ENCODE results near the gene G6PC1.
"Not testable (repeated sequence)": the region's sequence is repeated elsewhere in the genome, so short reads cannot be mapped to it uniquely, and the experiment has no call there.

G6PC1 gene

GRCh38 chr17:42900460-42901331 lies at the start of gene G6PC1:
G6PC1 (plus strand) TSS chr17:42900799; CDS start chr17:42900877, 78 bp downstream.
- in situ Hi-C loops (cut with HindIII; ENCODE audit: low sequenced_read_pairs): no loop called here

GRCh38 chr17:42850954-42851353 lies 49.6 kb upstream of the G6PC1 start, which contains the start of gene AOC3:
AOC3 (plus strand) TSS chr17:42851199; CDS start chr17:42851344, 145 bp downstream.
- in situ Hi-C loops (cut with HindIII; ENCODE audit: low sequenced_read_pairs): no loop called here

GRCh38 chr17:42851371-42852240 lies 49.0 kb upstream of the G6PC1 start:
- in situ Hi-C loops (cut with HindIII; ENCODE audit: low sequenced_read_pairs): not testable (repeated sequence)

- in situ Hi-C loops (cut with HindIII; ENCODE audit: low sequenced_read_pairs): no loop called here
These were observed 48.2 kb upstream of the G6PC1 start for GRCh38 chr17:42852351-42852750.

GRCh38 chr17:42853004-42853403 lies 47.6 kb upstream of the G6PC1 start:
- in situ Hi-C loops (cut with HindIII; ENCODE audit: low sequenced_read_pairs): no loop called here

GRCh38 chr17:42853597-42853967 lies 47.0 kb upstream of the G6PC1 start:
- in situ Hi-C loops (cut with HindIII; ENCODE audit: low sequenced_read_pairs): no loop called here

GRCh38 chr17:42853968-42854790 lies 46.4 kb upstream of the G6PC1 start:
- in situ Hi-C loops (cut with HindIII; ENCODE audit: low sequenced_read_pairs): no loop called here

GRCh38 chr17:42855048-42855596 lies 45.5 kb upstream of the G6PC1 start:
- in situ Hi-C loops (cut with HindIII; ENCODE audit: low sequenced_read_pairs): no loop called here

GRCh38 chr17:42856093-42856492 lies 44.5 kb upstream of the G6PC1 start:
- in situ Hi-C loops (cut with HindIII; ENCODE audit: low sequenced_read_pairs): not testable (repeated sequence)

- in situ Hi-C loops (cut with HindIII; ENCODE audit: low sequenced_read_pairs): not testable (repeated sequence)
These were observed 44.1 kb upstream of the G6PC1 start for GRCh38 chr17:42856516-42856915.

- in situ Hi-C loops (cut with HindIII; ENCODE audit: low sequenced_read_pairs): no loop called here
These were observed 43.2 kb upstream of the G6PC1 start for GRCh38 chr17:42857389-42857788.

- in situ Hi-C loops (cut with HindIII; ENCODE audit: low sequenced_read_pairs): no loop called here
These were observed 34.9 kb upstream of the G6PC1 start for GRCh38 chr17:42865638-42866094.

GRCh38 chr17:42866216-42866615 lies 34.4 kb upstream of the G6PC1 start:
- in situ Hi-C loops (cut with HindIII; ENCODE audit: low sequenced_read_pairs): no loop called here

GRCh38 chr17:42866631-42867575 lies 33.7 kb upstream of the G6PC1 start:
- in situ Hi-C loops (cut with HindIII; ENCODE audit: low sequenced_read_pairs): no loop called here

GRCh38 chr17:42867694-42868261 lies 32.8 kb upstream of the G6PC1 start:
- in situ Hi-C loops (cut with HindIII; ENCODE audit: low sequenced_read_pairs): not testable (repeated sequence)

GRCh38 chr17:42868338-42868737 lies 32.3 kb upstream of the G6PC1 start:
- in situ Hi-C loops (cut with HindIII; ENCODE audit: low sequenced_read_pairs): no loop called here

GRCh38 chr17:42871647-42872046 lies 29.0 kb upstream of the G6PC1 start:
- in situ Hi-C loops (cut with HindIII; ENCODE audit: low sequenced_read_pairs): no loop called here

- in situ Hi-C loops (cut with HindIII; ENCODE audit: low sequenced_read_pairs): no loop called here
These were observed 28.2 kb upstream of the G6PC1 start for GRCh38 chr17:42872251-42872965.
